ENCODE data around the gene JAG2.

The JAG2 gene

GRCh38 chr14:105168496-105168978 lies at the start of gene JAG2:
TSS of gene JAG2 (minus strand) at chr14:105168776. CDS start at chr14:105168420, 356 bp downstream.
- ATAC-seq (peak; percentile 13), DNase-seq (peak; percentile 47)
- H3K4me1 Mint-ChIP-seq: peaks cover 3% of the 10 kb centered on the region
- H3K9me3 Mint-ChIP-seq: no peaks in the 10 kb centered on the region
- no peaks in the 10 kb centered on the region for H3K36me3 Mint-ChIP-seq (ENCODE audit: low read depth)
- H3K4me3 Mint-ChIP-seq: peak within 1 kb of the TSS; percentile 64
- H3K27ac Mint-ChIP-seq: no peak within 1 kb of the TSS
- H3K27me3 Mint-ChIP-seq: peaks cover 19% of the 10 kb centered on the region

GRCh38 chr14:105217774-105218173 lies 49.2 kb upstream of the JAG2 start:
- no peak overlapping the region for H3K27ac Mint-ChIP-seq
- no peaks in the 10 kb centered on the region for H3K4me1 Mint-ChIP-seq
- ATAC-seq: no peak
- DNase-seq: no peak
- H3K36me3 Mint-ChIP-seq (ENCODE audit: low read depth): peaks cover 4% of the 10 kb centered on the region
- no peaks in the 10 kb centered on the region for H3K27me3 Mint-ChIP-seq
- H3K4me3 Mint-ChIP-seq: no peak overlapping the region
- H3K9me3 Mint-ChIP-seq: no peaks in the 10 kb centered on the region

DNA sequence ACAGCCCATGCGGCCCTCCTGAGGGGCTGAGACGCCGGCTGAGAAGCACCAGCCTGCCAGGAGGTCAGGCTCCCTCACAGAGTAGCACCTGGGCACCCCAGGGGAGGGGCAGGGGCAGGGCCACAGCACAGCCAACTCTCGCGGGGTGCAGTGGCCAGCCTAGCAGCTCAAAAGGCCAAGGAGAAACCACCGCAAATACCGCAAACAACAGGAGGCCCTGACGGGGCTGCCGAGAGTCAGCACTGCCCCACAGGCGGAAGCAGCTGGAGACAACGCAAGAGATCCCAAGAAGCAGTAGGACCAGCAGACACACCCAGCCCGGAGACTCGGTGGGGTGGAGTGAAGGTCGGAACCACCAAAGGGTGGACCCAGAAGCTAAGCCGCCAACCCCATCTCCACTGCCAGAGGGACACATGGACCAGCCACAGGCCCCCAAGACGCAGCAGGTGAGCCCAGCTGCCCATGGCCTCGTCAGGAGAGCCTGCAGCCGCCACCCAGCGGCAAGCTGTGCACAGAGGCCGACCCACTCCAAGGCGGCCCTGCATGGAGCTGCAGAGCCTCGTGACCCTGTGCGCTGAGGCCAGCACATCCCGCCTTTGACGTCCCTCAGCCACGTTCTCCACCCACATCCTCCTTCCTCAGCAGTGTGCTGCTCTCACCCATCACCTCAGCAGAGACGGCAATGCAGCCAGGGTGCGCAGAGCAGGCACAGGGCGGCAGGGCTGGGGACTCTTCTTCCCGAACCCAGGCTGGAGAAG lies 48.1 kb upstream of the JAG2 start:
- Mint-ChIP-seq H3K27ac (no peak overlapping the region), H3K27me3 (no peaks in the 10 kb centered on the region), H3K36me3 (ENCODE audit: low read depth) (peaks cover 4% of the 10 kb centered on the region), H3K9me3 (no peaks in the 10 kb centered on the region), H3K4me3 (no peak overlapping the region), H3K4me1 (no peaks in the 10 kb centered on the region)
- ATAC-seq: no peak
- DNase-seq: no peak

DNA sequence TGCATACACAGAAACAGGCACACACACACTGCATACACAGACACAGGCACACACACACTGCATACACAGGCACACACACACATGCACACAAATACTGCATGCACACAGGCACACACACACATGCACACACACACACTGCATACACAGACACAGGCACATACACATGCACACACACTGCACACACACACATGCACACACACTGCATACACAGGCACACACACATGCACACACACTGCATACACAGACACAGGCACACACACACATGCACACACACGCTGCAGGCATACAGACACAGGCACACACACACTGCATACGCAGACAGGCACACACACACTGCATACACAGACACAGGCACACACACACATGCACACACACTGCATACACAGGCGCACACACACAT lies 47.0 kb upstream of the JAG2 start:
- H3K4me3 Mint-ChIP-seq: no peak overlapping the region
- no peaks in the 10 kb centered on the region for H3K4me1 Mint-ChIP-seq
- no peaks in the 10 kb centered on the region for H3K9me3 Mint-ChIP-seq
- ATAC-seq (no peak), DNase-seq (no peak)
- no peak overlapping the region for H3K27ac Mint-ChIP-seq
- H3K36me3 Mint-ChIP-seq (ENCODE audit: low read depth): peaks cover 2% of the 10 kb centered on the region
- H3K27me3 Mint-ChIP-seq: no peaks in the 10 kb centered on the region

- Mint-ChIP-seq H3K4me3 (no peak overlapping the region), H3K9me3 (no peaks in the 10 kb centered on the region), H3K36me3 (ENCODE audit: low read depth) (peaks cover 2% of the 10 kb centered on the region), H3K27ac (no peak overlapping the region), H3K4me1 (no peaks in the 10 kb centered on the region), H3K27me3 (no peaks in the 10 kb centered on the region)
- no peak for DNase-seq
- no peak for ATAC-seq
Observed at GRCh38 chr14:105214324-105214915, 45.8 kb upstream of the JAG2 start.

- Mint-ChIP-seq H3K4me1 (no peaks in the 10 kb centered on the region), H3K27ac (no peak overlapping the region), H3K27me3 (no peaks in the 10 kb centered on the region), H3K36me3 (ENCODE audit: low read depth) (peaks cover 2% of the 10 kb centered on the region), H3K4me3 (no peak overlapping the region), H3K9me3 (no peaks in the 10 kb centered on the region)
- DNase-seq: no peak
- ATAC-seq: no peak
Observed at GRCh38 chr14:105213361-105213760, 44.8 kb upstream of the JAG2 start.

- ATAC-seq (no peak), DNase-seq (no peak)
- no peak overlapping the region for H3K27ac Mint-ChIP-seq
- H3K4me1 Mint-ChIP-seq: no peaks in the 10 kb centered on the region
- no peak overlapping the region for H3K4me3 Mint-ChIP-seq
- H3K36me3 Mint-ChIP-seq (ENCODE audit: low read depth): peaks cover 2% of the 10 kb centered on the region
- H3K27me3 Mint-ChIP-seq: no peaks in the 10 kb centered on the region
- H3K9me3 Mint-ChIP-seq: no peaks in the 10 kb centered on the region
Observed at GRCh38 chr14:105212541-105213300, 44.1 kb upstream of the JAG2 start.

DNA sequence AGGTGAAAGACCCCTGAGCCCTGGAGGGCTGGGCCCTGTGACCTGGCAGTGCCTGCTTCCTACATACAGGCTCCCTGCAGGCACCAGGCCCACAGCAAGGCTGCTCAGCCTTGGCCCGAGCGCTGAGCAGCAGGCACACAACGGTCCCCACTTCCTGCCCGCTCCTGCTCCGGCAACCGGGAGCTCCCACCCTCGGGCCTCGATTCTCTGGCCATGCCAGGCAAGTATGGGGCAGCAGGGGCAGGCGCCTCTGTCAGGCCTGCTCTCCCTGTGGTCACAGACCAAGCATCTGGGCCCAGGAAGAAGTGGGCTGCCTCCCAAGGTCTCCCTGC lies 43.1 kb upstream of the JAG2 start:
- DNase-seq: no peak
- Mint-ChIP-seq H3K4me1 (no peaks in the 10 kb centered on the region), H3K27ac (no peak overlapping the region), H3K4me3 (no peak overlapping the region), H3K36me3 (ENCODE audit: low read depth) (peaks cover 2% of the 10 kb centered on the region), H3K27me3 (no peaks in the 10 kb centered on the region), H3K9me3 (no peaks in the 10 kb centered on the region)
- no peak for ATAC-seq

GRCh38 chr14:105211086-105211757 lies 42.6 kb upstream of the JAG2 start:
- Mint-ChIP-seq H3K36me3 (ENCODE audit: low read depth) (peaks cover 2% of the 10 kb centered on the region), H3K9me3 (no peaks in the 10 kb centered on the region), H3K4me1 (no peaks in the 10 kb centered on the region), H3K4me3 (no peak overlapping the region), H3K27me3 (no peaks in the 10 kb centered on the region), H3K27ac (no peak overlapping the region)
- DNase-seq (no peak), ATAC-seq (no peak)

DNA sequence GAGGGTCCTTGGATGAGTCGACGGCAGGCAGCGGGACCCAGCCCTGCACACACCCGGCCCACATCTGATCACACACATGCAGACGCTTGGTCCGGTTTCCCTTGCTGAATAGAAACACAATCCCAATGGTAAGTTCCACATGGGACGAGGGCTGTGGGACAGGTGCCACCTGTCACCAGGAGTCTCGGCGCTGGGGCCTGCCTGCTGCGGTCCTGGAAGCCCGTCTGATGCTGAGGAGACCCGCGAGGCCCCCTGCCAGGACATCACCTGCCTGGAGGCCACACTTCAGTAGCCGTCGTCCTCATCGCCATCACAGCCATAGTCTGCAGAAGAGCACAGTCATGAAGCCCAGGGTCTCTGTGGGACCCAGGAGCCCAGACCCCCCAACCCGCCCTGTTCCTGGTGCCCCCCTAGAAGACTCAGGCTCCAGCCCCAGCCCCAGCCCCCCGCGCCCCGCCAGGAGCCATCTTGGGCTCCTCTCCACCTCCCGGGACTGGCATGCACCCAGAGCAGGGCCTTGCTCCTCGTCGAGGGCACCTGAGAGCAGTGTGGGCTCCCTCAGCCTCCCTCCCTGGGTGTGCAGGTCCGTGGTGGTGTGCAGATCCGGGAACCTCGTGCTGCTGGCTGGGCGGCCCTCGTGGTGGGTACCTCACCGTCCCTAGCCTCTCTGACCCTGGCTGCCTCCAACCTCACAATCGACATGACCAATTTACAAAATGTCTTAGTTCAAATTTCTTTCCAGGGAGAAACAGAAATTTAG lies 41.9 kb upstream of the JAG2 start:
- Mint-ChIP-seq H3K4me3 (no peak overlapping the region), H3K27ac (no peak overlapping the region), H3K27me3 (no peaks in the 10 kb centered on the region), H3K9me3 (no peaks in the 10 kb centered on the region), H3K4me1 (no peaks in the 10 kb centered on the region), H3K36me3 (ENCODE audit: low read depth) (peaks cover 2% of the 10 kb centered on the region)
- DNase-seq (no peak), ATAC-seq (no peak)

GRCh38 chr14:105209646-105210045 lies 41.1 kb upstream of the JAG2 start:
- Mint-ChIP-seq H3K27ac (no peak overlapping the region), H3K36me3 (ENCODE audit: low read depth) (no peaks in the 10 kb centered on the region), H3K4me3 (no peak overlapping the region), H3K27me3 (no peaks in the 10 kb centered on the region), H3K9me3 (no peaks in the 10 kb centered on the region), H3K4me1 (no peaks in the 10 kb centered on the region)
- DNase-seq (no peak), ATAC-seq (no peak)

DNA sequence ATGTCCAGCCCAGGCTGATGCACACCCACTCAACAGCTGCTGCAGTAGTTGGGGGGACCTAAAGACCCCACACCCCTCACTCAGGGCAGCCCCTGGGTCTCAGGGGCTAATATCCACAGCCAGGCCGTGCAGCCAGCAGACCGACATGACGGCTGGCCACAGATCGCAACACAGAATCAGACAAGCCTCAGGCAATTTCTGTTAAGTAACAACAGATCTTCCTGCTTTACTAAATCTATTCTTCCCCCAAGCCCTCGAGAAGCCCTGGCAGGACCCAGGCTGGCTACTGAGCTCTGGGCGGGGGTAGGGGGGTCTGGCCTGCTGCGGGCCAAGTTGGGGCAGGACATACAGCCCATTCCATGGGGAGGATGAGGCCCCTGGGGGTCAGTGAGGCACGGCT lies 40.5 kb upstream of the JAG2 start:
- no peak for DNase-seq
- H3K36me3 Mint-ChIP-seq (ENCODE audit: low read depth): no peaks in the 10 kb centered on the region

DNA sequence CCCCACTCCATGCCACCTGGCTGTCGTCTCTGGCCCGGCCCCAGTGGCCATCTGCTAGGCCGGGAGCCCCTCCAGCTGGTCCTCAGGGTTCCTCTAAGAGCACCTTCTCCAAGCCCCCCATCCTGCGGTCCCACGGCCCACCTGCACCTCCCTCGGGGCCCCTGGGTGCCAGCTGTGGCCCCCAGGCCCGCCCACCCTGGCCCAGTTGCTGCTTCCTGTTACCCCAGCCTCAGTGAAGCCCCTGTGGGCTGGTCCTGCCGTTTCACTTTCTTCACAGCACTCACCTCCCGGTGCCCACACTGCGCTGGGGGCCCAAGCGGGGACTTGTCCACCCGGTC lies 40.1 kb upstream of the JAG2 start:
- ATAC-seq (no peak), DNase-seq (no peak)
- no peak overlapping the region for H3K27ac Mint-ChIP-seq
- no peaks in the 10 kb centered on the region for H3K36me3 Mint-ChIP-seq (ENCODE audit: low read depth)
- H3K9me3 Mint-ChIP-seq: no peaks in the 10 kb centered on the region
- peaks cover 4% of the 10 kb centered on the region for H3K4me1 Mint-ChIP-seq
- no peak overlapping the region for H3K4me3 Mint-ChIP-seq
- H3K27me3 Mint-ChIP-seq: no peaks in the 10 kb centered on the region

More for the DNA sequence above, 40.5 kb upstream of the JAG2 start:
- H3K27ac Mint-ChIP-seq: no peak overlapping the region
- no peaks in the 10 kb centered on the region for H3K9me3 Mint-ChIP-seq
- peaks cover 2% of the 10 kb centered on the region for H3K4me1 Mint-ChIP-seq
- no peak overlapping the region for H3K4me3 Mint-ChIP-seq
- no peak for ATAC-seq
- H3K27me3 Mint-ChIP-seq: no peaks in the 10 kb centered on the region

Data from activated naive CD8-positive, alpha-beta T cell treated with anti-CD3 and anti-CD28 coated beads, Interleukin-2, amount 50 U/mL, for 24 hours (primary cell).